ENCODE measurements around the gene FYB1. TPM values are rescaled to one million over a fixed set of nuclear protein-coding genes. Genes with fewer than 3 reads are reported as not detected.
"Not testable (repeated sequence)": the region's sequence is repeated elsewhere in the genome, so short reads cannot be mapped to it uniquely, and the experiment has no call there.

The FYB1 gene
- total RNA-seq, 1 experiment from 2014 or later: not detected

- no peak for DNase-seq (ENCODE audit: low spot score)
Observed at GRCh38 chr5:39226100-39226451, 6.7 kb upstream of the FYB1 start.

- DNase-seq (ENCODE audit: low spot score): no peak
Observed at GRCh38 chr5:39225405-39226099, 6.2 kb upstream of the FYB1 start.

GRCh38 chr5:39224196-39224761 lies 4.9 kb upstream of the FYB1 start:
- peak; percentile 47 for DNase-seq (ENCODE audit: low spot score)

- DNase-seq (ENCODE audit: low spot score): no peak
Observed at GRCh38 chr5:39223565-39224156, 4.3 kb upstream of the FYB1 start.

- not testable (repeated sequence) for DNase-seq (ENCODE audit: low spot score)
Observed at GRCh38 chr5:39221671-39222070, 2.3 kb upstream of the FYB1 start.

GRCh38 chr5:39220280-39221030 lies 1.1 kb upstream of the FYB1 start:
- no peak for DNase-seq (ENCODE audit: low spot score)

- DNase-seq (ENCODE audit: low spot score): no peak
Observed at GRCh38 chr5:39218482-39219402, 621 bp downstream of the FYB1 start.

GRCh38 chr5:39217365-39218281 lies 1.7 kb downstream of the FYB1 start:
- DNase-seq (ENCODE audit: low spot score): peak; percentile 93

- DNase-seq (ENCODE audit: low spot score): no peak
Observed at GRCh38 chr5:39216631-39217030, 2.7 kb downstream of the FYB1 start.

- DNase-seq (ENCODE audit: low spot score): no peak
Observed at GRCh38 chr5:39215857-39216256, 3.5 kb downstream of the FYB1 start.

- no peak for DNase-seq (ENCODE audit: low spot score)
Observed at GRCh38 chr5:39214912-39215709, 4.3 kb downstream of the FYB1 start.

- DNase-seq (ENCODE audit: low spot score): no peak
Observed at GRCh38 chr5:39213447-39214207, 5.7 kb downstream of the FYB1 start.

GRCh38 chr5:39211773-39212172 lies 7.6 kb downstream of the FYB1 start:
- DNase-seq (ENCODE audit: low spot score): no peak

- DNase-seq (ENCODE audit: low spot score): no peak
Observed at GRCh38 chr5:39209924-39210323, 9.4 kb downstream of the FYB1 start.

GRCh38 chr5:39208471-39208870 lies 10.9 kb downstream of the FYB1 start:
- DNase-seq (ENCODE audit: low spot score): no peak

- no peak for DNase-seq (ENCODE audit: low spot score)
Observed at GRCh38 chr5:39207345-39208045, 11.9 kb downstream of the FYB1 start.

GRCh38 chr5:39206630-39207321 lies 12.6 kb downstream of the FYB1 start:
- no peak for DNase-seq (ENCODE audit: low spot score)
